GM23338 (cell line): Measurements from ENCODE around the gene CEACAM18. TPM values are rescaled to one million over a fixed set of nuclear protein-coding genes. Genes with fewer than 3 reads are reported as not detected.

Source experiments
- ATAC-seq: fragments of 200-7000 bp; cut with Tn5 transposase; 3 replicates; pipeline ENCODE4 v1.9.1; 2020
- DNase-seq: peaks from one replicate; pipeline ENCODE4 v3.0.0-alpha.2; 2015; ENCODE audit warnings: low spot score
- H2AFZ ChIP-seq: fragments of 200-600 bp; sonication (generic); 2 replicates; pipeline ENCODE4 v1.8.0; 2016; ENCODE audit warnings: antibody characterized with exemption, mild to moderate bottlenecking, moderate library complexity
- H3F3A ChIP-seq: fragments of 200-600 bp; sonication (generic); replicated peaks from 2 replicates; pipeline ENCODE4 v1.8.0; 2017; ENCODE audit warnings: antibody characterized with exemption, mixed run types, low read depth
- H3K27ac ChIP-seq: fragments of 200-600 bp; sonication (generic); 2 replicates; pipeline ENCODE4 v1.6.1; 2016; ENCODE audit warnings: low read depth
- H3K27me3 ChIP-seq: fragments of 200-600 bp; sonication (generic); 2 replicates; pipeline ENCODE4 v1.8.0; 2016; ENCODE audit warnings: mild to moderate bottlenecking, mixed run types, moderate library complexity; ENCODE audit not compliant: insufficient read depth
- H3K36me3 ChIP-seq: fragments of 200-600 bp; sonication (generic); 2 replicates; pipeline ENCODE4 v1.8.0; 2016; ENCODE audit warnings: mild to moderate bottlenecking; ENCODE audit not compliant: insufficient read depth
- H3K4me1 ChIP-seq: fragments of 200-600 bp; sonication (generic); 2 replicates; pipeline ENCODE4 v1.8.0; 2016; ENCODE audit warnings: mild to moderate bottlenecking, moderate library complexity; ENCODE audit not compliant: insufficient read depth
- H3K4me2 ChIP-seq: fragments of 200-600 bp; sonication (generic); 2 replicates; pipeline ENCODE4 v1.7.1; 2017; ENCODE audit warnings: mixed run types
- H3K4me3 ChIP-seq: fragments of 200-600 bp; sonication (generic); 2 replicates; pipeline ENCODE4 v1.6.1; 2016; ENCODE audit warnings: mixed run types
- H3K79me2 ChIP-seq: fragments of 200-600 bp; sonication (generic); replicated peaks from 2 replicates; pipeline ENCODE4 v1.8.0; 2017; ENCODE audit warnings: mild to moderate bottlenecking; ENCODE audit not compliant: insufficient read depth
- H3K9me2 ChIP-seq: fragments of 200-600 bp; sonication (generic); 2 replicates; pipeline ENCODE4 v1.8.0; 2017; ENCODE audit not compliant: insufficient read depth
- H4K20me1 ChIP-seq: fragments of 200-600 bp; sonication (generic); replicated peaks from 2 replicates; pipeline ENCODE4 v1.8.0; 2017; ENCODE audit warnings: mild to moderate bottlenecking; ENCODE audit not compliant: insufficient read depth
- H3K27ac Mint-ChIP-seq: 2 replicates; pipeline ENCODE4 v1.8.0; 2020; ENCODE audit warnings: inconsistent platforms, mild to moderate bottlenecking, moderate library complexity, mixed read lengths
- H3K27me3 Mint-ChIP-seq: 3 replicates; pipeline ENCODE4 v1.8.0; 2022; ENCODE audit warnings: low read depth, mild to moderate bottlenecking, moderate library complexity, mixed read lengths, inconsistent platforms; ENCODE audit not compliant: insufficient read depth, poor library complexity
- H3K36me3 Mint-ChIP-seq: 3 replicates; pipeline ENCODE4 v1.8.0; 2021; ENCODE audit warnings: low read depth, mild to moderate bottlenecking, inconsistent platforms, moderate library complexity, mixed read lengths
- H3K4me1 Mint-ChIP-seq: 3 replicates; pipeline ENCODE4 v1.8.0; 2020; ENCODE audit warnings: mild to moderate bottlenecking, inconsistent platforms, mixed read lengths
- H3K4me3 Mint-ChIP-seq: 3 replicates; pipeline ENCODE4 v1.8.0; 2021; ENCODE audit warnings: moderate library complexity, mild to moderate bottlenecking, inconsistent platforms, mixed read lengths
- H3K9me3 Mint-ChIP-seq: 3 replicates; pipeline ENCODE4 v1.8.0; 2020; ENCODE audit warnings: moderate library complexity, mild to moderate bottlenecking, inconsistent platforms, mixed read lengths
- CREB1 ChIP-seq: fragments of 250-450 bp; sonication (Bioruptor Pico); IDR thresholded peaks from 2 replicates; pipeline ENCODE4 v1.5.0; 2020; ENCODE audit warnings: low read depth, mild to moderate bottlenecking, moderate library complexity
- EZH2 ChIP-seq: fragments of 200-600 bp; sonication (generic); IDR thresholded peaks from one replicate; pipeline ENCODE4 v1.8.0; 2017; ENCODE audit warnings: antibody characterized with exemption, mild to moderate bottlenecking, low read depth; ENCODE audit not compliant: unreplicated experiment
- EZH2phosphoT487 ChIP-seq: fragments of 200-600 bp; sonication (generic); IDR thresholded peaks from one replicate; pipeline ENCODE4 v1.8.1; 2018; ENCODE audit warnings: antibody characterized with exemption; ENCODE audit not compliant: unreplicated experiment
- JUNB ChIP-seq: IDR thresholded peaks from one replicate; pipeline ENCODE4 v1.6.1; 2016; ENCODE audit warnings: antibody characterized with exemption; ENCODE audit not compliant: unreplicated experiment
- NANOG ChIP-seq: IDR thresholded peaks from 2 replicates; pipeline ENCODE4 v1.6.1; 2016; ENCODE audit warnings: antibody characterized with exemption, borderline replicate concordance
- POLR2AphosphoS5 ChIP-seq: IDR thresholded peaks from 2 replicates; pipeline ENCODE4 v1.6.1; 2016; ENCODE audit warnings: antibody characterized with exemption, low read depth
- REST ChIP-seq: IDR thresholded peaks from one replicate; pipeline ENCODE4 v1.6.1; 2018; ENCODE audit warnings: antibody characterized with exemption; ENCODE audit not compliant: unreplicated experiment
- STAT1 ChIP-seq: IDR thresholded peaks from one replicate; pipeline ENCODE4 v1.6.1; 2016; ENCODE audit warnings: antibody characterized with exemption; ENCODE audit not compliant: unreplicated experiment
- ZNF114 ChIP-seq: fragments of 250-450 bp; sonication (Bioruptor Pico); IDR thresholded peaks from 2 replicates; pipeline ENCODE4 v1.5.0; 2020; ENCODE audit warnings: mild to moderate bottlenecking, moderate library complexity
- ZNF331 ChIP-seq: fragments of 250-450 bp; sonication (Bioruptor Pico); IDR thresholded peaks from 2 replicates; pipeline ENCODE4 v1.5.0; 2020; ENCODE audit warnings: low read depth, mild to moderate bottlenecking, moderate library complexity
- polyA plus RNA-seq: library from polyadenylated mRNA; unstranded; fragments of >200 nt; fragmentation: Nextera tagmentation; extraction: Ambion mirVana; gene quantifications from 2 replicates; pipeline ENCODE4 v1.2.1, GENCODE V29; 2016
- total RNA-seq: library from RNA; depleted of rRNA; stranded (reverse); fragments of >200 nt; shearing (Covaris generic); gene quantifications from 2 replicates; pipeline ENCODE4 v1.2.3, GENCODE V29; 2014
- TF ChIP-seq, protein P1 (sequence below): fragments of 250-450 bp; sonication (Bioruptor Pico); IDR thresholded peaks from 2 replicates; pipeline ENCODE4 v1.5.0; 2020; ENCODE audit warnings: mild to moderate bottlenecking, moderate library complexity
- TF ChIP-seq, protein P2 (sequence below): IDR thresholded peaks from 2 replicates; pipeline ENCODE4 v1.6.1; 2016; ENCODE audit warnings: antibody characterized with exemption
- TF ChIP-seq, protein P3 (sequence below), 2 experiments: fragments of 200-600 bp in 1 of 2; sonication (generic) in 1 of 2; conservative IDR thresholded peaks; 2 replicates each; pipeline versions ENCODE4 v1.5.1 to v1.6.1; 2016 to 2017; ENCODE audit warnings: antibody characterized with exemption in 2 of 2, low read depth in 2 of 2, mild to moderate bottlenecking in 2 of 2, moderate library complexity in 1 of 2

Gene CEACAM18
- total and polyA plus RNA-seq, 2 experiments from 2014 or later: not detected

- H3K4me3 Mint-ChIP-seq: no peak overlapping the region
- no peaks in the 10 kb centered on the region for H3K9me2 ChIP-seq
- no peak for ATAC-seq
Measured at GRCh38 chr19:51503896-51504295, 25.6 kb downstream of the CEACAM18 start.

More at GRCh38 chr19:51503896-51504295, 25.6 kb downstream of the CEACAM18 start:
- Mint-ChIP-seq H3K4me1 (no peaks in the 10 kb centered on the region), H3K36me3 (peaks cover 20% of the 10 kb centered on the region), H3K27me3 (no peaks in the 10 kb centered on the region), H3K27ac (no peak overlapping the region), H3K9me3 (peaks cover 91% of the 10 kb centered on the region)
- Histone ChIP-seq H3K27ac (no peak overlapping the region), H4K20me1 (no peaks in the 10 kb centered on the region), H3K4me2 (no peak overlapping the region), H3K79me2 (no peaks in the 10 kb centered on the region), H2AFZ (no peak overlapping the region), H3K27me3 (no peaks in the 10 kb centered on the region), H3K4me1 (no peaks in the 10 kb centered on the region), H3K4me3 (no peak overlapping the region), H3F3A (no peaks in the 10 kb centered on the region), H3K36me3 (no peaks in the 10 kb centered on the region)
- TF ChIP-seq ZNF114 (CRISPR knock-in tag) (no peak), POLR2AphosphoS5 (no peak), REST (no peak), STAT1 (no peak), EZH2 (no peak), ZNF331 (no peak), JUNB (no peak), NANOG (no peak), CREB1 (CRISPR knock-in tag) (no peak), EZH2phosphoT487 (no peak)
- TF ChIP-seq, protein P1, sequence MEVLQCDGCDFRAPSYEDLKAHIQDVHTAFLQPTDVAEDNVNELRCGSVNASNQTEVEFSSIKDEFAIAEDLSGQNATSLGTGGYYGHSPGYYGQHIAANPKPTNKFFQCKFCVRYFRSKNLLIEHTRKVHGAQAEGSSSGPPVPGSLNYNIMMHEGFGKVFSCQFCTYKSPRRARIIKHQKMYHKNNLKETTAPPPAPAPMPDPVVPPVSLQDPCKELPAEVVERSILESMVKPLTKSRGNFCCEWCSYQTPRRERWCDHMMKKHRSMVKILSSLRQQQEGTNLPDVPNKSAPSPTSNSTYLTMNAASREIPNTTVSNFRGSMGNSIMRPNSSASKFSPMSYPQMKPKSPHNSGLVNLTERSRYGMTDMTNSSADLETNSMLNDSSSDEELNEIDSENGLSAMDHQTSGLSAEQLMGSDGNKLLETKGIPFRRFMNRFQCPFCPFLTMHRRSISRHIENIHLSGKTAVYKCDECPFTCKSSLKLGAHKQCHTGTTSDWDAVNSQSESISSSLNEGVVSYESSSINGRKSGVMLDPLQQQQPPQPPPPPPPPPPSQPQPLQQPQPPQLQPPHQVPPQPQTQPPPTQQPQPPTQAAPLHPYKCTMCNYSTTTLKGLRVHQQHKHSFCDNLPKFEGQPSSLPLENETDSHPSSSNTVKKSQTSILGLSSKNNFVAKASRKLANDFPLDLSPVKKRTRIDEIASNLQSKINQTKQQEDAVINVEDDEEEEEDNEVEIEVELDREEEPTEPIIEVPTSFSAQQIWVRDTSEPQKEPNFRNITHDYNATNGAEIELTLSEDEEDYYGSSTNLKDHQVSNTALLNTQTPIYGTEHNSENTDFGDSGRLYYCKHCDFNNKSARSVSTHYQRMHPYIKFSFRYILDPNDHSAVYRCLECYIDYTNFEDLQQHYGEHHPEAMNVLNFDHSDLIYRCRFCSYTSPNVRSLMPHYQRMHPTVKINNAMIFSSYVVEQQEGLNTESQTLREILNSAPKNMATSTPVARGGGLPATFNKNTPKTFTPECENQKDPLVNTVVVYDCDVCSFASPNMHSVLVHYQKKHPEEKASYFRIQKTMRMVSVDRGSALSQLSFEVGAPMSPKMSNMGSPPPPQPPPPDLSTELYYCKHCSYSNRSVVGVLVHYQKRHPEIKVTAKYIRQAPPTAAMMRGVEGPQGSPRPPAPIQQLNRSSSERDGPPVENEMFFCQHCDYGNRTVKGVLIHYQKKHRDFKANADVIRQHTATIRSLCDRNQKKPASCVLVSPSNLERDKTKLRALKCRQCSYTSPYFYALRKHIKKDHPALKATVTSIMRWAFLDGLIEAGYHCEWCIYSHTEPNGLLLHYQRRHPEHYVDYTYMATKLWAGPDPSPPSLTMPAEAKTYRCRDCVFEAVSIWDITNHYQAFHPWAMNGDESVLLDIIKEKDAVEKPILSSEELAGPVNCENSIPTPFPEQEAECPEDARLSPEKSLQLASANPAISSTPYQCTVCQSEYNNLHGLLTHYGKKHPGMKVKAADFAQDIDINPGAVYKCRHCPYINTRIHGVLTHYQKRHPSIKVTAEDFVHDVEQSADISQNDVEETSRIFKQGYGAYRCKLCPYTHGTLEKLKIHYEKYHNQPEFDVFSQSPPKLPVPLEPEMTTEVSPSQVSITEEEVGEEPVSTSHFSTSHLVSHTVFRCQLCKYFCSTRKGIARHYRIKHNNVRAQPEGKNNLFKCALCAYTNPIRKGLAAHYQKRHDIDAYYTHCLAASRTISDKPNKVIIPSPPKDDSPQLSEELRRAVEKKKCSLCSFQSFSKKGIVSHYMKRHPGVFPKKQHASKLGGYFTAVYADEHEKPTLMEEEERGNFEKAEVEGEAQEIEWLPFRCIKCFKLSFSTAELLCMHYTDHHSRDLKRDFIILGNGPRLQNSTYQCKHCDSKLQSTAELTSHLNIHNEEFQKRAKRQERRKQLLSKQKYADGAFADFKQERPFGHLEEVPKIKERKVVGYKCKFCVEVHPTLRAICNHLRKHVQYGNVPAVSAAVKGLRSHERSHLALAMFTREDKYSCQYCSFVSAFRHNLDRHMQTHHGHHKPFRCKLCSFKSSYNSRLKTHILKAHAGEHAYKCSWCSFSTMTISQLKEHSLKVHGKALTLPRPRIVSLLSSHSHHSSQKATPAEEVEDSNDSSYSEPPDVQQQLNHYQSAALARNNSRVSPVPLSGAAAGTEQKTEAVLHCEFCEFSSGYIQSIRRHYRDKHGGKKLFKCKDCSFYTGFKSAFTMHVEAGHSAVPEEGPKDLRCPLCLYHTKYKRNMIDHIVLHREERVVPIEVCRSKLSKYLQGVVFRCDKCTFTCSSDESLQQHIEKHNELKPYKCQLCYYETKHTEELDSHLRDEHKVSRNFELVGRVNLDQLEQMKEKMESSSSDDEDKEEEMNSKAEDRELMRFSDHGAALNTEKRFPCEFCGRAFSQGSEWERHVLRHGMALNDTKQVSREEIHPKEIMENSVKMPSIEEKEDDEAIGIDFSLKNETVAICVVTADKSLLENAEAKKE (CRISPR knock-in tag): no peak
- TF ChIP-seq, protein P2, sequence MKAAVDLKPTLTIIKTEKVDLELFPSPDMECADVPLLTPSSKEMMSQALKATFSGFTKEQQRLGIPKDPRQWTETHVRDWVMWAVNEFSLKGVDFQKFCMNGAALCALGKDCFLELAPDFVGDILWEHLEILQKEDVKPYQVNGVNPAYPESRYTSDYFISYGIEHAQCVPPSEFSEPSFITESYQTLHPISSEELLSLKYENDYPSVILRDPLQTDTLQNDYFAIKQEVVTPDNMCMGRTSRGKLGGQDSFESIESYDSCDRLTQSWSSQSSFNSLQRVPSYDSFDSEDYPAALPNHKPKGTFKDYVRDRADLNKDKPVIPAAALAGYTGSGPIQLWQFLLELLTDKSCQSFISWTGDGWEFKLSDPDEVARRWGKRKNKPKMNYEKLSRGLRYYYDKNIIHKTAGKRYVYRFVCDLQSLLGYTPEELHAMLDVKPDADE: no peak
- TF ChIP-seq, protein P3, sequence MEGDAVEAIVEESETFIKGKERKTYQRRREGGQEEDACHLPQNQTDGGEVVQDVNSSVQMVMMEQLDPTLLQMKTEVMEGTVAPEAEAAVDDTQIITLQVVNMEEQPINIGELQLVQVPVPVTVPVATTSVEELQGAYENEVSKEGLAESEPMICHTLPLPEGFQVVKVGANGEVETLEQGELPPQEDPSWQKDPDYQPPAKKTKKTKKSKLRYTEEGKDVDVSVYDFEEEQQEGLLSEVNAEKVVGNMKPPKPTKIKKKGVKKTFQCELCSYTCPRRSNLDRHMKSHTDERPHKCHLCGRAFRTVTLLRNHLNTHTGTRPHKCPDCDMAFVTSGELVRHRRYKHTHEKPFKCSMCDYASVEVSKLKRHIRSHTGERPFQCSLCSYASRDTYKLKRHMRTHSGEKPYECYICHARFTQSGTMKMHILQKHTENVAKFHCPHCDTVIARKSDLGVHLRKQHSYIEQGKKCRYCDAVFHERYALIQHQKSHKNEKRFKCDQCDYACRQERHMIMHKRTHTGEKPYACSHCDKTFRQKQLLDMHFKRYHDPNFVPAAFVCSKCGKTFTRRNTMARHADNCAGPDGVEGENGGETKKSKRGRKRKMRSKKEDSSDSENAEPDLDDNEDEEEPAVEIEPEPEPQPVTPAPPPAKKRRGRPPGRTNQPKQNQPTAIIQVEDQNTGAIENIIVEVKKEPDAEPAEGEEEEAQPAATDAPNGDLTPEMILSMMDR (conservative IDR thresholded peaks at IDR 0.05; ENCODE audit: low read depth in 2 of 2): no peak
- DNase-seq: no peak
